Stomach (tissue), 4 donors: ENCODE data around the gene TMEM129.

Source experiments
- POLR2A ChIP-seq, 4 donors: fragments of 450-650 bp; IDR thresholded peaks; one replicate each; pipeline ENCODE4 v1.6.1; 2016; ENCODE audit warnings: antibody characterized with exemption in 4 of 4, control low read depth in 2 of 4, mild to moderate bottlenecking in 1 of 4, moderate library complexity in 1 of 4
- POLR2AphosphoS5 ChIP-seq, 3 donors: sonication (generic); formaldehyde crosslinking; IDR thresholded peaks; one replicate each; pipeline ENCODE4 v1.6.1; 2016; ENCODE audit warnings: antibody characterized with exemption in 3 of 3
- TF ChIP-seq, protein P1 (sequence below), 7 experiments: fragments of 450-650 bp in 4 of 7; fragments of 200-600 bp in 3 of 7; sonication (generic) in 3 of 7; IDR thresholded peaks; one replicate each; pipeline ENCODE4 v1.5.1; 2016 to 2019; ENCODE audit warnings: antibody characterized with exemption in 7 of 7, control low read depth in 2 of 7, mild to moderate bottlenecking in 1 of 7

DNA sequence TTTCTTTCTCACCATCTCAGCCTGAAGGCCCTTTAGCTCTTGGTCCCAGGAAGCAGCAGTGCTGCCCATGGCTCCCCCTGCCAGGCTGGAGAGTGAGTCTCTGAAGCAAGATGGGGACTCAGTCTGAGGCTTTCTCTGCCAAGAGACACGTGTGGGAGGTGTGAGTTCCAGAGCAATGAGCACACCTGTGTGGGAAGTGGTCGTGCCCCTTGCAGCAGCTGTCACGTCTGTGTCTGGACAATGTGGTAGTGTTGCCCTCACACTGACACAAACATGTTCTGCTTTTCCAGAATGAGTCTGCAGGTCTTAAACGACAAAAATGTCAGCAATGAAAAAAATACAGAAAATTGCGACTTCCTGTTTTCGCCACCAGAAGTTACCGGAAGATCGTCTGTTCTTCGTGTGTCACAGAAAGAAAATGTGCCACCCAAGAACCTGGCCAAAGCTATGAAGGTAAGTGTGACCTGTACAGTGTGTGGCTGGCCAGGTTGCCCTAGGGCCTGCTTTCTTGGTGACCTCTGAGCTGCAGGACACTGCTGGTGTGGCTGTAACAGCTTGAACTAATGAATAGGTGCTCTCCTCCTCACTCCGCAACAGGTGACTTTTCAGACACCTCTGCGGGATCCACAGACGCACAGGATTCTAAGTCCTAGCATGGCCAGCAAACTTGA, 2.1 kb upstream of the TMEM129 start:
- TF ChIP-seq, protein P1, sequence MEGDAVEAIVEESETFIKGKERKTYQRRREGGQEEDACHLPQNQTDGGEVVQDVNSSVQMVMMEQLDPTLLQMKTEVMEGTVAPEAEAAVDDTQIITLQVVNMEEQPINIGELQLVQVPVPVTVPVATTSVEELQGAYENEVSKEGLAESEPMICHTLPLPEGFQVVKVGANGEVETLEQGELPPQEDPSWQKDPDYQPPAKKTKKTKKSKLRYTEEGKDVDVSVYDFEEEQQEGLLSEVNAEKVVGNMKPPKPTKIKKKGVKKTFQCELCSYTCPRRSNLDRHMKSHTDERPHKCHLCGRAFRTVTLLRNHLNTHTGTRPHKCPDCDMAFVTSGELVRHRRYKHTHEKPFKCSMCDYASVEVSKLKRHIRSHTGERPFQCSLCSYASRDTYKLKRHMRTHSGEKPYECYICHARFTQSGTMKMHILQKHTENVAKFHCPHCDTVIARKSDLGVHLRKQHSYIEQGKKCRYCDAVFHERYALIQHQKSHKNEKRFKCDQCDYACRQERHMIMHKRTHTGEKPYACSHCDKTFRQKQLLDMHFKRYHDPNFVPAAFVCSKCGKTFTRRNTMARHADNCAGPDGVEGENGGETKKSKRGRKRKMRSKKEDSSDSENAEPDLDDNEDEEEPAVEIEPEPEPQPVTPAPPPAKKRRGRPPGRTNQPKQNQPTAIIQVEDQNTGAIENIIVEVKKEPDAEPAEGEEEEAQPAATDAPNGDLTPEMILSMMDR (IDR thresholded peaks at IDR 0.05): no peak
- TF ChIP-seq POLR2A (IDR thresholded peaks at IDR 0.05): no peak
- TF ChIP-seq POLR2AphosphoS5 (IDR thresholded peaks at IDR 0.05): peak in 1 of 3 donors; percentile 12
